ENCODE data around the gene IHH. TPM values are rescaled to one million over a fixed set of nuclear protein-coding genes. Genes with fewer than 3 reads are reported as not detected.
A peak's percentile ranks its signal among the peaks of the same experiment; 100 is the strongest.

Gene IHH
- total and polyA plus RNA-seq, 2 donors (not counting 3 experiments of a cell fraction or from before 2014, with no cell fraction given) = 0.03 TPM; not detected in 1

GRCh38 chr2:219059725-219060682, 717 bp downstream of the IHH start:
- Histone ChIP-seq H3K27me3 (ENCODE audit: control insufficient read depth in 2 of 2, insufficient read depth in 2 of 2, low read length in 2 of 2) (peaks cover 56 to 78% of the 10 kb centered on the region in 2 experiments), H3K36me3 (ENCODE audit: control insufficient read depth in 2 of 2, extremely low read depth in 1 of 2, insufficient read depth in 2 of 2, low read length in 2 of 2) (no peaks in the 10 kb centered on the region), H3K27ac (ENCODE audit: insufficient read depth, low read depth, low read length) (no peak overlapping the region), H2AFZ (ENCODE audit: low read depth, low read length) (no peak overlapping the region), H3K9me3 (replicated peaks; ENCODE audit: control insufficient read depth, insufficient read depth, low read length) (no peaks in the 10 kb centered on the region), H3K79me2 (ENCODE audit: control insufficient read depth, insufficient read depth, low read length) (no peaks in the 10 kb centered on the region), H3K4me2 (ENCODE audit: insufficient read depth, low read length) (no peak overlapping the region), H3K9ac (replicated peaks; ENCODE audit: extremely low read depth, insufficient read depth, low read length) (no peak overlapping the region), H4K20me1 (replicated peaks; ENCODE audit: control insufficient read depth, extremely low read depth, insufficient read depth, low read length) (no peaks in the 10 kb centered on the region), H3K9me1 (replicated peaks; ENCODE audit: control insufficient read depth, extremely low read depth, insufficient read depth, low read length) (no peaks in the 10 kb centered on the region), H3K4me3 (replicated peaks in 1 of 3; ENCODE audit: insufficient read depth in 1 of 3, low read depth in 1 of 3, low read length in 3 of 3) (no peak overlapping the region), H3K4me1 (ENCODE audit: control insufficient read depth, extremely low read depth, insufficient read depth, low read length) (no peaks in the 10 kb centered on the region)
- intact Hi-C loops (cut with micrococcal nuclease) (loop anchor here (2.0 to 5.0 kb wide), 3 partner anchors 45 to 157 kb away; partner anchors contain the start of gene ABCB6), dilution Hi-C loops (cut with MboI; ENCODE audit: extremely low pct_ligation_motif_present, low sequenced_read_pairs) (no loop called here)
- CTCF ChIA-PET = interaction anchor here (0.9 to 6.8 kb wide), 13 partner anchors 14 to 235 kb away, joined by 3 to 178 read pairs (median 7); no protein-coding TSS in a partner anchor
- DNase-seq (ENCODE audit: low read depth, low spot score) (no peak), FAIRE-seq (no peak)
- TF ChIP-seq MYC (IDR thresholded peaks at IDR 0.05; ENCODE audit: low read depth, low read length) (no peak), EZH2 (IDR thresholded peaks at IDR 0.05; ENCODE audit: borderline replicate concordance, low read depth, low read length, severe bottlenecking) (peak; percentile 97)
- POLR2A ChIA-PET = no interaction called here
- no TSS peak for BruUV-seq (replicated peaks)

DNA sequence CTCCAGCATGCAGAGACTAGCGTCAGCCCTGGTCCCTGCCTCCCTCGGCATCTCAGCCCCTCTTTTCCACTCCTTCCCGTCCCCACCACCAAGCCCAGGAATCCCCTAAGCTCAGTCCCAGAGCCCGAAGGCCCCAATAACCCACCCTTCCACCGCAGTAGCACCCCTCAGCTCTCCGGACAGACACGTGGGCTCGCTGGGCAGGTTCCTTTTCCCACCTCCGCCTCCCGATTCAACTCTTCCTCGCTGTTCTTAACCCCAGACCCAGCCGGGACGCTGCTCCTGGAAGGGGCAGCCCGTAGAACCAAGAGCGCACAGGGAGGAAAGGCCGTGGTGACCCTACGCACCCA, 1.4 kb downstream of the IHH start:
- Histone ChIP-seq H4K20me1 (replicated peaks; ENCODE audit: control insufficient read depth, extremely low read depth, insufficient read depth, low read length) (no peaks in the 10 kb centered on the region), H3K4me1 (ENCODE audit: control insufficient read depth, extremely low read depth, insufficient read depth, low read length) (no peaks in the 10 kb centered on the region), H3K36me3 (ENCODE audit: control insufficient read depth in 2 of 2, extremely low read depth in 1 of 2, insufficient read depth in 2 of 2, low read length in 2 of 2) (no peaks in the 10 kb centered on the region), H3K4me3 (replicated peaks in 1 of 3; ENCODE audit: insufficient read depth in 1 of 3, low read depth in 1 of 3, low read length in 3 of 3) (no peak overlapping the region), H3K27ac (ENCODE audit: insufficient read depth, low read depth, low read length) (no peak overlapping the region), H3K79me2 (ENCODE audit: control insufficient read depth, insufficient read depth, low read length) (no peaks in the 10 kb centered on the region), H3K9me3 (replicated peaks; ENCODE audit: control insufficient read depth, insufficient read depth, low read length) (no peaks in the 10 kb centered on the region), H3K27me3 (ENCODE audit: control insufficient read depth in 2 of 2, insufficient read depth in 2 of 2, low read length in 2 of 2) (peaks cover 56 to 78% of the 10 kb centered on the region in 2 experiments), H2AFZ (ENCODE audit: low read depth, low read length) (no peak overlapping the region), H3K9ac (replicated peaks; ENCODE audit: extremely low read depth, insufficient read depth, low read length) (no peak overlapping the region), H3K9me1 (replicated peaks; ENCODE audit: control insufficient read depth, extremely low read depth, insufficient read depth, low read length) (no peaks in the 10 kb centered on the region), H3K4me2 (ENCODE audit: insufficient read depth, low read length) (no peak overlapping the region)
- DNase-seq (ENCODE audit: low read depth, low spot score) (no peak), FAIRE-seq (no peak)
- CTCF ChIA-PET = interaction anchor here (0.9 to 6.8 kb wide), 18 partner anchors 10 to 236 kb away, joined by 3 to 178 read pairs (median 7); no protein-coding TSS in a partner anchor
- TF ChIP-seq FOS (IDR thresholded peaks at IDR 0.05; ENCODE audit: borderline replicate concordance, insufficient read depth, low read length) (no peak), MAX (IDR thresholded peaks at IDR 0.05; ENCODE audit: insufficient read depth, insufficient read length) (no peak), POLR2AphosphoS5 (IDR thresholded peaks at IDR 0.05; ENCODE audit: insufficient read depth, low read depth, low read length) (no peak), MYC (IDR thresholded peaks at IDR 0.05; ENCODE audit: low read depth, low read length) (no peak), POLR2A (IDR thresholded peaks at IDR 0.05; ENCODE audit: low read depth, low read length) (no peak), GATA2 (IDR thresholded peaks at IDR 0.05; ENCODE audit: insufficient read depth, insufficient read length, low read depth, low read length) (no peak), EZH2 (IDR thresholded peaks at IDR 0.05; ENCODE audit: borderline replicate concordance, low read depth, low read length, severe bottlenecking) (no peak), JUN (IDR thresholded peaks at IDR 0.05; ENCODE audit: borderline replicate concordance, insufficient read depth, insufficient read length, low read depth) (no peak)
- TF ChIP-seq, protein P1, sequence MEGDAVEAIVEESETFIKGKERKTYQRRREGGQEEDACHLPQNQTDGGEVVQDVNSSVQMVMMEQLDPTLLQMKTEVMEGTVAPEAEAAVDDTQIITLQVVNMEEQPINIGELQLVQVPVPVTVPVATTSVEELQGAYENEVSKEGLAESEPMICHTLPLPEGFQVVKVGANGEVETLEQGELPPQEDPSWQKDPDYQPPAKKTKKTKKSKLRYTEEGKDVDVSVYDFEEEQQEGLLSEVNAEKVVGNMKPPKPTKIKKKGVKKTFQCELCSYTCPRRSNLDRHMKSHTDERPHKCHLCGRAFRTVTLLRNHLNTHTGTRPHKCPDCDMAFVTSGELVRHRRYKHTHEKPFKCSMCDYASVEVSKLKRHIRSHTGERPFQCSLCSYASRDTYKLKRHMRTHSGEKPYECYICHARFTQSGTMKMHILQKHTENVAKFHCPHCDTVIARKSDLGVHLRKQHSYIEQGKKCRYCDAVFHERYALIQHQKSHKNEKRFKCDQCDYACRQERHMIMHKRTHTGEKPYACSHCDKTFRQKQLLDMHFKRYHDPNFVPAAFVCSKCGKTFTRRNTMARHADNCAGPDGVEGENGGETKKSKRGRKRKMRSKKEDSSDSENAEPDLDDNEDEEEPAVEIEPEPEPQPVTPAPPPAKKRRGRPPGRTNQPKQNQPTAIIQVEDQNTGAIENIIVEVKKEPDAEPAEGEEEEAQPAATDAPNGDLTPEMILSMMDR (IDR thresholded peaks at IDR 0.05; ENCODE audit: extremely low read depth in 1 of 2, insufficient read depth in 1 of 2, low read depth in 1 of 2, low read length in 2 of 2) = no peak
- dilution Hi-C loops (cut with MboI; ENCODE audit: extremely low pct_ligation_motif_present, low sequenced_read_pairs) (no loop called here), intact Hi-C loops (cut with micrococcal nuclease) (loop anchor here (2.0 to 5.0 kb wide), 3 partner anchors 45 to 158 kb away; partner anchors contain the start of gene ABCB6)
- POLR2A ChIA-PET = no interaction called here
- BruUV-seq (replicated peaks) = no TSS peak

Data from endothelial cell of umbilical vein (primary cell).